Measurements from ENCODE around the gene MAP3K5. TPM values are rescaled to one million over a fixed set of nuclear protein-coding genes. Genes with fewer than 3 reads are reported as not detected.

MAP3K5 gene
- total RNA-seq, 1 donor from 2014 or later = 1.7 TPM

- Mint-ChIP-seq H3K4me1 (ENCODE audit: low read depth, unreplicated experiment) (no peaks in the 10 kb centered on the region), H3K27me3 (ENCODE audit: low read depth, unreplicated experiment) (no peaks in the 10 kb centered on the region), H3K36me3 (ENCODE audit: low read depth, unreplicated experiment) (no peaks in the 10 kb centered on the region), H3K27ac (ENCODE audit: unreplicated experiment) (no peak overlapping the region), H3K9me3 (ENCODE audit: unreplicated experiment) (no peaks in the 10 kb centered on the region), H3K4me3 (ENCODE audit: unreplicated experiment) (no peak overlapping the region)
- no peak overlapping the region for H3K9ac ChIP-seq (ENCODE audit: low read length)
- H3K4me3 ChIP-seq (ENCODE audit: insufficient read depth, low read depth, low read length) = no peak overlapping the region
- H3K27me3 ChIP-seq (ENCODE audit: insufficient read depth, low read length) = peaks cover 12% of the 10 kb centered on the region
- no peak overlapping the region for H3K27ac ChIP-seq (ENCODE audit: low read depth, low read length)
- no peaks in the 10 kb centered on the region for H3K9me3 ChIP-seq (ENCODE audit: insufficient read depth, low read depth, low read length)
- no peaks in the 10 kb centered on the region for H3K4me1 ChIP-seq (ENCODE audit: insufficient read depth, low read length)
- H3K4me2 ChIP-seq (ENCODE audit: low read length) = no peak overlapping the region
- no peaks in the 10 kb centered on the region for H3K79me2 ChIP-seq (ENCODE audit: insufficient read depth, low read length)
- no peak overlapping the region for H2AFZ ChIP-seq (ENCODE audit: low read depth, low read length)
- no peak for DNase-seq (ENCODE audit: low read depth)
- H3K36me3 ChIP-seq (ENCODE audit: insufficient read depth, low read length) = no peaks in the 10 kb centered on the region
- no peaks in the 10 kb centered on the region for H4K20me1 ChIP-seq (ENCODE audit: insufficient read depth, low read length)
- no peak for TF ChIP-seq EZH2 (IDR thresholded peaks at IDR 0.05; ENCODE audit: insufficient read depth, low read length)
- no peak for TF ChIP-seq CTCF (IDR thresholded peaks at IDR 0.05; ENCODE audit: insufficient read depth, low read depth, low read length)
- FAIRE-seq = no peak
These were observed 248.0 kb downstream of the MAP3K5 start for GRCh38 chr6:136544326-136544725.

- Histone ChIP-seq H4K20me1 (ENCODE audit: insufficient read depth, low read length) (no peaks in the 10 kb centered on the region), H3K27me3 (ENCODE audit: insufficient read depth, low read length) (peaks cover 3% of the 10 kb centered on the region), H3K4me1 (ENCODE audit: insufficient read depth, low read length) (no peaks in the 10 kb centered on the region), H3K4me3 (ENCODE audit: insufficient read depth, low read depth, low read length) (no peak overlapping the region), H3K27ac (ENCODE audit: low read depth, low read length) (no peak overlapping the region), H3K79me2 (ENCODE audit: insufficient read depth, low read length) (no peaks in the 10 kb centered on the region), H2AFZ (ENCODE audit: low read depth, low read length) (no peak overlapping the region), H3K9ac (ENCODE audit: low read length) (no peak overlapping the region), H3K36me3 (ENCODE audit: insufficient read depth, low read length) (no peaks in the 10 kb centered on the region), H3K4me2 (ENCODE audit: low read length) (no peak overlapping the region), H3K9me3 (ENCODE audit: insufficient read depth, low read depth, low read length) (no peaks in the 10 kb centered on the region)
- TF ChIP-seq CTCF (IDR thresholded peaks at IDR 0.05; ENCODE audit: insufficient read depth, low read depth, low read length) = no peak
- no peak for TF ChIP-seq EZH2 (IDR thresholded peaks at IDR 0.05; ENCODE audit: insufficient read depth, low read length)
- Mint-ChIP-seq H3K36me3 (ENCODE audit: low read depth, unreplicated experiment) (no peaks in the 10 kb centered on the region), H3K4me3 (ENCODE audit: unreplicated experiment) (no peak overlapping the region), H3K27me3 (ENCODE audit: low read depth, unreplicated experiment) (no peaks in the 10 kb centered on the region), H3K27ac (ENCODE audit: unreplicated experiment) (no peak overlapping the region), H3K9me3 (ENCODE audit: unreplicated experiment) (no peaks in the 10 kb centered on the region), H3K4me1 (ENCODE audit: low read depth, unreplicated experiment) (no peaks in the 10 kb centered on the region)
- DNase-seq (ENCODE audit: low read depth) (no peak), FAIRE-seq (no peak)
These were observed 250.9 kb downstream of the MAP3K5 start for GRCh38 chr6:136541395-136541794.

GRCh38 chr6:136539967-136540652 lies 252.2 kb downstream of the MAP3K5 start:
- Histone ChIP-seq H2AFZ (ENCODE audit: low read depth, low read length) (no peak overlapping the region), H3K27me3 (ENCODE audit: insufficient read depth, low read length) (peaks cover 3% of the 10 kb centered on the region), H3K4me1 (ENCODE audit: insufficient read depth, low read length) (no peaks in the 10 kb centered on the region), H3K27ac (ENCODE audit: low read depth, low read length) (no peak overlapping the region), H3K9ac (ENCODE audit: low read length) (no peak overlapping the region), H3K4me3 (ENCODE audit: insufficient read depth, low read depth, low read length) (no peak overlapping the region), H3K4me2 (ENCODE audit: low read length) (no peak overlapping the region), H3K79me2 (ENCODE audit: insufficient read depth, low read length) (no peaks in the 10 kb centered on the region), H3K36me3 (ENCODE audit: insufficient read depth, low read length) (no peaks in the 10 kb centered on the region), H4K20me1 (ENCODE audit: insufficient read depth, low read length) (no peaks in the 10 kb centered on the region), H3K9me3 (ENCODE audit: insufficient read depth, low read depth, low read length) (no peaks in the 10 kb centered on the region)
- FAIRE-seq (no peak), DNase-seq (ENCODE audit: low read depth) (no peak)
- no peak overlapping the region for H3K4me3 Mint-ChIP-seq (ENCODE audit: unreplicated experiment)
- H3K4me1 Mint-ChIP-seq (ENCODE audit: low read depth, unreplicated experiment) = no peaks in the 10 kb centered on the region
- H3K27ac Mint-ChIP-seq (ENCODE audit: unreplicated experiment) = no peak overlapping the region
- H3K36me3 Mint-ChIP-seq (ENCODE audit: low read depth, unreplicated experiment) = no peaks in the 10 kb centered on the region
- no peaks in the 10 kb centered on the region for H3K9me3 Mint-ChIP-seq (ENCODE audit: unreplicated experiment)
- H3K27me3 Mint-ChIP-seq (ENCODE audit: low read depth, unreplicated experiment) = no peaks in the 10 kb centered on the region
- TF ChIP-seq EZH2 (IDR thresholded peaks at IDR 0.05; ENCODE audit: insufficient read depth, low read length) (no peak), CTCF (IDR thresholded peaks at IDR 0.05; ENCODE audit: insufficient read depth, low read depth, low read length) (no peak)
